CD8-positive, alpha-beta memory T cell (primary cell): Measurements from ENCODE around the gene NCKAP5. TPM values are rescaled to one million over a fixed set of nuclear protein-coding genes. Genes with fewer than 3 reads are reported as not detected.

Experiments
- CTCF ChIA-PET: fragments of 350-600 bp; sonication (Branson Sonifier 250); formaldehyde crosslinking; loops from one replicate; lab custom pipeline; 2021; ENCODE audit warnings: antibody characterized with exemption; lab: Charles Lee
- POLR2A ChIA-PET: fragments of 350-600 bp; sonication (Branson Sonifier 250); formaldehyde crosslinking; loops from one replicate; lab custom pipeline; 2021; ENCODE audit warnings: antibody characterized with exemption; lab: Charles Lee
- DNase-seq, 5 donors: peaks; one replicate each; pipeline versions ENCODE4 v3.0.0 to v3.0.0-alpha.2; 2020 to 2022; ENCODE audit warnings: mixed read lengths in 1 of 5
- H3K27ac ChIP-seq: one replicate; pipeline ENCODE4 v1.7.0; 2013; ENCODE audit warnings: low read depth, mild to moderate bottlenecking, low read length, moderate library complexity
- H3K27me3 ChIP-seq: 2 replicates; pipeline ENCODE4 v1.7.0; 2013; ENCODE audit warnings: low read length, mild to moderate bottlenecking; ENCODE audit not compliant: insufficient read depth, poor library complexity, severe bottlenecking
- H3K36me3 ChIP-seq: 2 replicates; pipeline ENCODE4 v1.7.0; 2013; ENCODE audit warnings: mild to moderate bottlenecking, low read length, moderate library complexity; ENCODE audit not compliant: insufficient read depth
- H3K4me1 ChIP-seq: 2 replicates; pipeline ENCODE4 v1.7.0; 2013; ENCODE audit warnings: mild to moderate bottlenecking, low read length, moderate library complexity; ENCODE audit not compliant: insufficient read depth
- H3K4me3 ChIP-seq: 2 replicates; pipeline ENCODE4 v1.7.0; 2013; ENCODE audit warnings: mild to moderate bottlenecking, low read length
- H3K9me3 ChIP-seq: 2 replicates; pipeline ENCODE4 v1.7.0; 2013; ENCODE audit warnings: mild to moderate bottlenecking, low read length
- H3K27ac Mint-ChIP-seq, 8 donors: one replicate each; pipeline ENCODE4 v1.8.0; 2020 to 2021; ENCODE audit warnings: mixed read lengths in 8 of 8, mild to moderate bottlenecking in 6 of 8, inconsistent platforms in 3 of 8, moderate library complexity in 3 of 8
- H3K27me3 Mint-ChIP-seq, 2 donors: one replicate each; pipeline ENCODE4 v1.8.0; 2020 to 2021; ENCODE audit warnings: mixed read lengths in 2 of 2, mild to moderate bottlenecking in 1 of 2, moderate library complexity in 1 of 2
- H3K36me3 Mint-ChIP-seq, 3 donors: one replicate each; pipeline ENCODE4 v1.8.0; 2020 to 2021; ENCODE audit warnings: mixed read lengths in 3 of 3, inconsistent platforms in 1 of 3, mild to moderate bottlenecking in 1 of 3
- H3K4me1 Mint-ChIP-seq, 3 donors: one replicate each; pipeline ENCODE4 v1.8.0; 2020 to 2021; ENCODE audit warnings: mixed read lengths in 3 of 3, inconsistent platforms in 1 of 3, mild to moderate bottlenecking in 1 of 3
- H3K4me3 Mint-ChIP-seq, 7 donors: one replicate each; pipeline ENCODE4 v1.8.0; 2020 to 2021; ENCODE audit warnings: mixed read lengths in 7 of 7, mild to moderate bottlenecking in 6 of 7, moderate library complexity in 4 of 7, inconsistent platforms in 2 of 7
- H3K9me3 Mint-ChIP-seq, 5 donors: one replicate each; pipeline ENCODE4 v1.8.0; 2020 to 2022; ENCODE audit warnings: mixed read lengths in 5 of 5, mild to moderate bottlenecking in 3 of 5, moderate library complexity in 2 of 5, inconsistent platforms in 1 of 5
- polyA plus RNA-seq: library from polyadenylated mRNA; unstranded; fragments of 300-500 nt; fragmentation: Illumina TruSeq; gene quantifications from one replicate; pipeline ENCODE4 v1.2.3, GENCODE V29; 2021
- total RNA-seq, 2 experiments: library from RNA; stranded (reverse); gene quantifications; one replicate each; pipeline ENCODE4 v1.2.3, GENCODE V29; 2021

Gene NCKAP5
- total and polyA plus RNA-seq, 3 experiments from 2014 or later: not detected

- H3K9me3 ChIP-seq: no peaks in the 10 kb centered on the region
- no peak overlapping the region for H3K27ac Mint-ChIP-seq
- H3K4me3 Mint-ChIP-seq: no peak overlapping the region
- no peak for DNase-seq
- H3K36me3 Mint-ChIP-seq: no peaks in the 10 kb centered on the region
- CTCF ChIA-PET: no interaction called here
- POLR2A ChIA-PET: no interaction called here
- no peak overlapping the region for H3K4me3 ChIP-seq
- peaks cover 0 to 2% of the 10 kb centered on the region in 2 donors for H3K27me3 Mint-ChIP-seq
- no peaks in the 10 kb centered on the region for H3K4me1 Mint-ChIP-seq
- no peaks in the 10 kb centered on the region for H3K36me3 ChIP-seq
- H3K4me1 ChIP-seq: no peaks in the 10 kb centered on the region
- H3K27ac ChIP-seq: no peak overlapping the region
- no peaks in the 10 kb centered on the region for H3K27me3 ChIP-seq
- H3K9me3 Mint-ChIP-seq: peaks cover 1 to 16% (median 6%) of the 10 kb centered on the region in 5 donors
Measured at GRCh38 chr2:133063775-133064174, 504.5 kb downstream of the NCKAP5 start.

GRCh38 chr2:133062931-133063665, 505.2 kb downstream of the NCKAP5 start:
- no peak overlapping the region for H3K27ac Mint-ChIP-seq
- peaks cover 0 to 2% of the 10 kb centered on the region in 2 donors for H3K27me3 Mint-ChIP-seq
- H3K4me3 Mint-ChIP-seq: no peak overlapping the region
- no peaks in the 10 kb centered on the region for H3K4me1 ChIP-seq
- DNase-seq: no peak
- no peak overlapping the region for H3K4me3 ChIP-seq
- H3K36me3 Mint-ChIP-seq: no peaks in the 10 kb centered on the region
- H3K9me3 Mint-ChIP-seq: peaks cover 1 to 16% (median 8%) of the 10 kb centered on the region in 5 donors
- H3K27ac ChIP-seq: no peak overlapping the region
- no peaks in the 10 kb centered on the region for H3K36me3 ChIP-seq
- ChIA-PET CTCF (no interaction called here), POLR2A (no interaction called here)
- H3K9me3 ChIP-seq: no peaks in the 10 kb centered on the region
- no peaks in the 10 kb centered on the region for H3K27me3 ChIP-seq
- no peaks in the 10 kb centered on the region for H3K4me1 Mint-ChIP-seq

- Mint-ChIP-seq H3K4me1 (no peaks in the 10 kb centered on the region), H3K27me3 (peaks cover 0 to 2% of the 10 kb centered on the region in 2 donors), H3K36me3 (no peaks in the 10 kb centered on the region), H3K4me3 (no peak overlapping the region), H3K9me3 (peaks cover 1 to 17% (median 5%) of the 10 kb centered on the region in 5 donors), H3K27ac (no peak overlapping the region)
- ChIA-PET CTCF (no interaction called here), POLR2A (no interaction called here)
- Histone ChIP-seq H3K4me1 (no peaks in the 10 kb centered on the region), H3K27ac (no peak overlapping the region), H3K4me3 (no peak overlapping the region), H3K36me3 (no peaks in the 10 kb centered on the region), H3K27me3 (no peaks in the 10 kb centered on the region), H3K9me3 (no peaks in the 10 kb centered on the region)
- DNase-seq: no peak
Measured at GRCh38 chr2:133061874-133062593, 506.2 kb downstream of the NCKAP5 start.

GRCh38 chr2:133054297-133054696, 514.0 kb downstream of the NCKAP5 start:
- ChIA-PET POLR2A (no interaction called here), CTCF (interaction anchor here (0.5 kb wide), 1 partner anchor 53 kb away, joined by 3 read pairs; no protein-coding TSS in a partner anchor)
- no peak for DNase-seq
- no peak overlapping the region for H3K4me3 ChIP-seq
- no peaks in the 10 kb centered on the region for H3K4me1 Mint-ChIP-seq
- H3K9me3 ChIP-seq: no peaks in the 10 kb centered on the region
- H3K4me3 Mint-ChIP-seq: no peak overlapping the region
- peaks cover 0 to under 1% of the 10 kb centered on the region in 2 donors for H3K27me3 Mint-ChIP-seq
- H3K27ac ChIP-seq: no peak overlapping the region
- peaks cover 0 to 11% (median 8%) of the 10 kb centered on the region in 5 donors for H3K9me3 Mint-ChIP-seq
- H3K4me1 ChIP-seq: no peaks in the 10 kb centered on the region
- H3K36me3 Mint-ChIP-seq: no peaks in the 10 kb centered on the region
- H3K36me3 ChIP-seq: no peaks in the 10 kb centered on the region
- no peaks in the 10 kb centered on the region for H3K27me3 ChIP-seq
- H3K27ac Mint-ChIP-seq: no peak overlapping the region

- DNase-seq: no peak
- POLR2A ChIA-PET: no interaction called here
- H3K9me3 Mint-ChIP-seq: peaks cover 0 to 11% (median 8%) of the 10 kb centered on the region in 5 donors
- no peaks in the 10 kb centered on the region for H3K9me3 ChIP-seq
- no peaks in the 10 kb centered on the region for H3K27me3 Mint-ChIP-seq
- no peaks in the 10 kb centered on the region for H3K27me3 ChIP-seq
- no peak overlapping the region for H3K4me3 Mint-ChIP-seq
- CTCF ChIA-PET: interaction anchor here (0.5 kb wide), 1 partner anchor 52 kb away, joined by 3 read pairs; no protein-coding TSS in a partner anchor
- H3K4me3 ChIP-seq: no peak overlapping the region
- no peaks in the 10 kb centered on the region for H3K36me3 Mint-ChIP-seq
- H3K4me1 ChIP-seq: no peaks in the 10 kb centered on the region
- no peaks in the 10 kb centered on the region for H3K36me3 ChIP-seq
- no peak overlapping the region for H3K27ac Mint-ChIP-seq
- H3K27ac ChIP-seq: no peak overlapping the region
- H3K4me1 Mint-ChIP-seq: no peaks in the 10 kb centered on the region
Measured at GRCh38 chr2:133053541-133053940, 514.7 kb downstream of the NCKAP5 start.

GRCh38 chr2:133045787-133046186, 522.5 kb downstream of the NCKAP5 start:
- H3K9me3 ChIP-seq: no peaks in the 10 kb centered on the region

GRCh38 chr2:133044556-133044955, 523.7 kb downstream of the NCKAP5 start:
- H3K27ac Mint-ChIP-seq: no peak overlapping the region

More at GRCh38 chr2:133045787-133046186, 522.5 kb downstream of the NCKAP5 start:
- Mint-ChIP-seq H3K4me1 (no peaks in the 10 kb centered on the region), H3K27me3 (no peaks in the 10 kb centered on the region), H3K36me3 (no peaks in the 10 kb centered on the region), H3K27ac (no peak overlapping the region), H3K9me3 (peaks cover 0 to 11% (median 3%) of the 10 kb centered on the region in 5 donors), H3K4me3 (no peak overlapping the region)
- no peak for DNase-seq
- POLR2A ChIA-PET: no interaction called here
- Histone ChIP-seq H3K4me3 (no peak overlapping the region), H3K27me3 (no peaks in the 10 kb centered on the region), H3K27ac (no peak overlapping the region), H3K36me3 (no peaks in the 10 kb centered on the region), H3K4me1 (no peaks in the 10 kb centered on the region)
- CTCF ChIA-PET: no interaction called here

GRCh38 chr2:133040170-133040569, 528.1 kb downstream of the NCKAP5 start:
- Mint-ChIP-seq H3K9me3 (peaks cover 3 to 31% (median 5%) of the 10 kb centered on the region in 5 donors), H3K4me3 (no peak overlapping the region), H3K36me3 (no peaks in the 10 kb centered on the region), H3K4me1 (no peaks in the 10 kb centered on the region), H3K27me3 (no peaks in the 10 kb centered on the region), H3K27ac (no peak overlapping the region)
- CTCF ChIA-PET: no interaction called here
- POLR2A ChIA-PET: no interaction called here
- H3K4me3 ChIP-seq: no peak overlapping the region
- H3K4me1 ChIP-seq: no peaks in the 10 kb centered on the region
- no peak for DNase-seq
- H3K36me3 ChIP-seq: no peaks in the 10 kb centered on the region
- no peaks in the 10 kb centered on the region for H3K27me3 ChIP-seq
- no peak overlapping the region for H3K27ac ChIP-seq
- H3K9me3 ChIP-seq: no peaks in the 10 kb centered on the region

More at GRCh38 chr2:133044556-133044955, 523.7 kb downstream of the NCKAP5 start:
- no peak overlapping the region for H3K27ac ChIP-seq
- Mint-ChIP-seq H3K4me1 (no peaks in the 10 kb centered on the region), H3K9me3 (peaks cover 0 to 11% (median 3%) of the 10 kb centered on the region in 5 donors), H3K4me3 (no peak overlapping the region), H3K36me3 (no peaks in the 10 kb centered on the region), H3K27me3 (no peaks in the 10 kb centered on the region)
- H3K9me3 ChIP-seq: no peaks in the 10 kb centered on the region
- no peaks in the 10 kb centered on the region for H3K27me3 ChIP-seq
- H3K36me3 ChIP-seq: no peaks in the 10 kb centered on the region
- ChIA-PET POLR2A (no interaction called here), CTCF (no interaction called here)
- H3K4me1 ChIP-seq: no peaks in the 10 kb centered on the region
- no peak for DNase-seq
- H3K4me3 ChIP-seq: no peak overlapping the region
